Trophoblast cell (in vitro differentiated cells and primary cell): ENCODE results near the gene MRGPRD.

ENCODE experiments used
- DNase-seq, 2 donors: peaks; one replicate each; pipeline ENCODE4 v3.0.0-alpha.2; 2016
- H2AFZ ChIP-seq: 2 replicates; pipeline ENCODE4 v1.6.1; 2013; ENCODE audit warnings: low read length, moderate library complexity, mild to moderate bottlenecking; ENCODE audit not compliant: insufficient read depth, poor library complexity
- H2AK5ac ChIP-seq: 2 replicates; pipeline ENCODE4 v1.6.1; 2013; ENCODE audit warnings: mild to moderate bottlenecking, low read length
- H2BK120ac ChIP-seq: 2 replicates; pipeline ENCODE4 v1.6.1; 2013; ENCODE audit warnings: low read length, mild to moderate bottlenecking, moderate library complexity; ENCODE audit not compliant: insufficient read depth, poor library complexity
- H2BK12ac ChIP-seq: 2 replicates; pipeline ENCODE4 v1.6.1; 2013; ENCODE audit warnings: mild to moderate bottlenecking, low read length, moderate library complexity
- H2BK5ac ChIP-seq: 2 replicates; pipeline ENCODE4 v1.6.1; 2013; ENCODE audit warnings: low read length, low read depth, moderate library complexity, mild to moderate bottlenecking; ENCODE audit not compliant: poor library complexity
- H3K14ac ChIP-seq: 2 replicates; pipeline ENCODE4 v1.6.1; 2013; ENCODE audit warnings: mild to moderate bottlenecking, low read length
- H3K18ac ChIP-seq: 2 replicates; pipeline ENCODE4 v1.6.1; 2013; ENCODE audit warnings: mild to moderate bottlenecking, low read length
- H3K23ac ChIP-seq: 2 replicates; pipeline ENCODE4 v1.6.1; 2013; ENCODE audit warnings: low read length
- H3K27ac ChIP-seq: 2 replicates; pipeline ENCODE4 v1.5.1; 2013; ENCODE audit warnings: low read depth, mild to moderate bottlenecking, inconsistent platforms, low read length, moderate library complexity
- H3K27me3 ChIP-seq: 2 replicates; pipeline ENCODE4 v1.6.1; 2013; ENCODE audit warnings: inconsistent platforms, mild to moderate bottlenecking, low read length, moderate library complexity; ENCODE audit not compliant: insufficient read depth
- H3K36me3 ChIP-seq, 2 experiments: 1 replicate in 1 of 2; 2 replicates in 1 of 2; pipeline ENCODE4 v1.6.1; 2013; ENCODE audit warnings: low read length in 2 of 2, mild to moderate bottlenecking in 2 of 2, moderate library complexity in 1 of 2; ENCODE audit not compliant: insufficient read depth in 2 of 2, control insufficient read depth in 1 of 2
- H3K4ac ChIP-seq: 2 replicates; pipeline ENCODE4 v1.6.1; 2013; ENCODE audit warnings: low read depth, mild to moderate bottlenecking, low read length, moderate library complexity
- H3K4me1 ChIP-seq, 2 experiments: 1 replicate in 1 of 2; 2 replicates in 1 of 2; pipeline ENCODE4 v1.6.1; 2013; ENCODE audit warnings: low read length in 2 of 2, mild to moderate bottlenecking in 2 of 2, moderate library complexity in 1 of 2; ENCODE audit not compliant: insufficient read depth in 2 of 2, control insufficient read depth in 1 of 2
- H3K4me2 ChIP-seq: 2 replicates; pipeline ENCODE4 v1.6.1; 2013; ENCODE audit warnings: inconsistent platforms, mild to moderate bottlenecking, low read length, moderate library complexity
- H3K4me3 ChIP-seq: 2 replicates; pipeline ENCODE4 v1.5.1; 2013; ENCODE audit warnings: mild to moderate bottlenecking, low read depth, low read length, inconsistent platforms
- H3K79me1 ChIP-seq: one replicate; pipeline ENCODE4 v1.6.1; 2013; ENCODE audit warnings: low read length
- H3K79me2 ChIP-seq: 2 replicates; pipeline ENCODE4 v1.6.1; 2013; ENCODE audit warnings: low read length, mild to moderate bottlenecking; ENCODE audit not compliant: control insufficient read depth, insufficient read depth, poor library complexity
- H3K9ac ChIP-seq: 2 replicates; pipeline ENCODE4 v1.6.1; 2013; ENCODE audit warnings: mild to moderate bottlenecking, low read length
- H3K9me3 ChIP-seq: 2 replicates; pipeline ENCODE4 v1.6.1; 2013; ENCODE audit warnings: low read depth, mild to moderate bottlenecking, control low read depth, inconsistent platforms, low read length; ENCODE audit not compliant: insufficient read depth
- H4K12ac ChIP-seq: 2 replicates; pipeline ENCODE4 v1.6.1; 2013; ENCODE audit warnings: low read depth, mild to moderate bottlenecking, low read length, moderate library complexity
- H4K8ac ChIP-seq: 2 replicates; pipeline ENCODE4 v1.6.1; 2013; ENCODE audit warnings: low read depth, mild to moderate bottlenecking, low read length, moderate library complexity
- H4K91ac ChIP-seq: one replicate; pipeline ENCODE4 v1.6.1; 2013; ENCODE audit warnings: low read depth, mild to moderate bottlenecking, low read length, moderate library complexity
- WGBS: extraction: QIAGEN DNeasy Blood & Tissue Kit; methylation state at CpG from one replicate; pipeline ENCODE4 v1.1.7; 2013; ENCODE audit warnings: missing lambda C conversion rate; ENCODE audit not compliant: insufficient read length, insufficient coverage; ENCODE audit errors: extremely low coverage; 5-methylcytosine and 5-hydroxymethylcytosine counted together

MRGPRD gene

DNA sequence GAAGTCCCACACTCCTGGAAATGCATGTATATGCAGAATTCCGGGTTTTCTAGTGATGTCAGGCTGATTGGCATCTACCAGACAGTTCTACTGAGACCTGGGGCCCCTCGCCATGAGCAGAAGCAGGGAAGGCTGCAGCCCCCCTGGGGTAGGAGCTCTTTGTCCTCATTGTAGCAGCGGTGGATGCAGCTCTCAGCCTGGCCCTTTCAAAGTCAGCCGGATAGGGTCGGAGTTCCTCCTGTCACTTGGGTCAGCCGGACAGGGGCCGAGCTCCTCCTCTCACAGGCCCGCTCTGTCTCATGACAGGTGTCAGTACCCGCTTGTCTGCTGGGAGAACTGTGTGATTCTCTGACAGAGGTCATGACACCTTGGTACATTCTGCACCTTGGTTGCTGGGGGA is 30.0 kb downstream of the MRGPRD start:
- H3K27me3 ChIP-seq = no peaks in the 10 kb centered on the region
- no peaks in the 10 kb centered on the region for H3K36me3 ChIP-seq
- H2BK5ac ChIP-seq = no peak overlapping the region
- no peak overlapping the region for H4K8ac ChIP-seq
- no peak overlapping the region for H3K14ac ChIP-seq
- no peak overlapping the region for H3K18ac ChIP-seq
- no peaks in the 10 kb centered on the region for H3K79me2 ChIP-seq
- H3K9me3 ChIP-seq = no peaks in the 10 kb centered on the region
- H3K4me1 ChIP-seq = no peaks in the 10 kb centered on the region
- H2BK120ac ChIP-seq = no peak overlapping the region
- H4K91ac ChIP-seq = no peak overlapping the region
- no peak overlapping the region for H3K27ac ChIP-seq
- WGBS = no CpG with 5 or more reads among the region's 9 CpGs
- H3K79me1 ChIP-seq = no peaks in the 10 kb centered on the region
- no peak overlapping the region for H2AK5ac ChIP-seq
- H3K4me2 ChIP-seq = no peak overlapping the region
- H3K9ac ChIP-seq = no peak overlapping the region
- no peak overlapping the region for H2BK12ac ChIP-seq
- no peak overlapping the region for H3K4ac ChIP-seq
- DNase-seq = no peak
- H3K23ac ChIP-seq = no peak overlapping the region
- no peak overlapping the region for H3K4me3 ChIP-seq
- no peak overlapping the region for H2AFZ ChIP-seq
- no peak overlapping the region for H4K12ac ChIP-seq

DNA sequence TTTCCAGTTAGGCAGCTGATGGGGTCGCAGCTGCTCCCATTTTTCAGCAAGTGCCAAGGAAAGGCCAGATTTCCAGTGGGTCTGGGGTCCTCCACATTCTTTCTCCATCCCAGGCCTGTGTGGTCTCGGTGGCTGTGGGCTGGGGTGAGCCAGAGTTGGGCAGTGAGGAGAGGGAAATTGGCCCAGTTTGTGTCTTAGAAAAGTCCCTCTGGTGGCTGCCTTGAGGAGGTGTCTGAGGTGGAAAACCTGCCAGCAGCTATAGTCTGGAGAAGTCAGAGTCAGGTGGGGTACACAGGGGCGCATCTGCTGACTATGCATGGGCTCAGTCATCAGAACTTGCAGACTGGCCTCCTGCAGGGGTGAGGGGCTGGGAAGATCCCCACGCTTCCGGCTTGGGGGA is 30.5 kb downstream of the MRGPRD start:
- no peak overlapping the region for H3K23ac ChIP-seq
- H4K91ac ChIP-seq = no peak overlapping the region
- H3K9me3 ChIP-seq = no peaks in the 10 kb centered on the region
- H2AK5ac ChIP-seq = no peak overlapping the region
- DNase-seq = peak in 1 of 2 donors; percentile 40
- H3K27ac ChIP-seq = no peak overlapping the region
- no peak overlapping the region for H3K4ac ChIP-seq
- H3K18ac ChIP-seq = no peak overlapping the region
- no peak overlapping the region for H2BK5ac ChIP-seq
- no peak overlapping the region for H3K14ac ChIP-seq
- no CpG with 5 or more reads among the region's 5 CpGs for WGBS
- H4K8ac ChIP-seq = no peak overlapping the region
- no peak overlapping the region for H2BK12ac ChIP-seq
- H3K4me2 ChIP-seq = no peak overlapping the region
- no peak overlapping the region for H2BK120ac ChIP-seq
- no peak overlapping the region for H4K12ac ChIP-seq
- H3K4me3 ChIP-seq = no peak overlapping the region
- no peak overlapping the region for H3K9ac ChIP-seq
- no peaks in the 10 kb centered on the region for H3K79me1 ChIP-seq
- H2AFZ ChIP-seq = no peak overlapping the region
- H3K4me1 ChIP-seq = no peaks in the 10 kb centered on the region
- no peaks in the 10 kb centered on the region for H3K36me3 ChIP-seq
- H3K27me3 ChIP-seq = no peaks in the 10 kb centered on the region
- no peaks in the 10 kb centered on the region for H3K79me2 ChIP-seq

DNA sequence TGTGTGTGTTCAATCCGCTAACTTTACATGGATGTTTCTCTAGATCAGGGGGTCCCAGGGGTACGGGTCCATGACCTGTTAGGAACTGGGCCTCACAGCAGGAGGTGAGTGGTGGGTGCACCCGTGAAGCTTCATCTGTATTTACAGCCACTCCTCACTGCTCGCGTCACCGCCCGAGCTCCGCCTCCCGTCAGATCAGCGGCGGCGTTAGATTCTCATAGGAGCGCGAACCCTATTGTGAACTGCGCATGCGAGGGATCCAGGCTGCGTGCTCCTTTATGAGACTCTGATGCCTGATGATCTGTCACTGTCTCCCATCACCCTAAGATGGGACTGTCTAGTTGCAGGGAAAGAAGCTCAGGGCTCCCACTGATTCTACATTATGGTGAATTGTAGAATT is 31.9 kb downstream of the MRGPRD start:
- H3K79me2 ChIP-seq = no peaks in the 10 kb centered on the region
- no peaks in the 10 kb centered on the region for H3K36me3 ChIP-seq
- no peaks in the 10 kb centered on the region for H3K27me3 ChIP-seq
- no peak overlapping the region for H3K23ac ChIP-seq
- no peaks in the 10 kb centered on the region for H3K79me1 ChIP-seq
- H2BK12ac ChIP-seq = no peak overlapping the region
- no peak overlapping the region for H3K4me3 ChIP-seq
- H3K18ac ChIP-seq = no peak overlapping the region
- no peak overlapping the region for H4K12ac ChIP-seq
- no peak overlapping the region for H2AFZ ChIP-seq
- H3K14ac ChIP-seq = no peak overlapping the region
- no peak overlapping the region for H3K27ac ChIP-seq
- H3K9ac ChIP-seq = no peak overlapping the region
- H4K91ac ChIP-seq = no peak overlapping the region
- no peak overlapping the region for H2BK5ac ChIP-seq
- H4K8ac ChIP-seq = no peak overlapping the region
- no peaks in the 10 kb centered on the region for H3K4me1 ChIP-seq
- H3K4ac ChIP-seq = no peak overlapping the region
- peak; percentile 54 to 65 for DNase-seq
- H2AK5ac ChIP-seq = no peak overlapping the region
- WGBS = no CpG with 5 or more reads among the region's 17 CpGs
- H2BK120ac ChIP-seq = no peak overlapping the region
- no peak overlapping the region for H3K4me2 ChIP-seq
- no peaks in the 10 kb centered on the region for H3K9me3 ChIP-seq

DNA sequence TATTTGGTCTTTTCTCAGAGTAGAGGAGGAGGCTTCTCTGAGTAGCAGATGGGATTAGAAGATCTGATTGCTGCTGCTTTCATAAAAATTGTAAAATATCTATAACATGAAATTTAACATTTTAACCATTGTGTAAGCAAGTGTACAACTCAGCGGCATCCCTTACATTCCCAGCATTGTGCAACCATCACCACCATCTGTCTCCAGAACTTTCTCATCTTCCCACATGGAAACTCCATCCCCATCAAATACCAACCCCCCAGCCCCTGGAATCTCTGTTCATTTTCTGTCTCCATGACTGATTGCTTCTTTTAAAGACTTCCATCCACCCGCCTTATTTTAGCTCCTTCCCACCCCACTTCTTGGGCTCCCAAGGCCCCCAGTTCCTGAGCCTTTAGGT is 32.3 kb downstream of the MRGPRD start:
- Histone ChIP-seq H3K4me2 (no peak overlapping the region), H4K8ac (no peak overlapping the region), H3K79me2 (no peaks in the 10 kb centered on the region), H3K4me1 (no peaks in the 10 kb centered on the region), H3K27ac (no peak overlapping the region), H3K4ac (no peak overlapping the region), H2BK120ac (no peak overlapping the region), H3K36me3 (no peaks in the 10 kb centered on the region), H3K14ac (no peak overlapping the region), H4K91ac (no peak overlapping the region), H2BK5ac (no peak overlapping the region), H2BK12ac (no peak overlapping the region), H3K23ac (no peak overlapping the region), H3K9me3 (no peaks in the 10 kb centered on the region), H3K79me1 (no peaks in the 10 kb centered on the region), H4K12ac (no peak overlapping the region), H3K4me3 (no peak overlapping the region), H3K27me3 (no peaks in the 10 kb centered on the region), H3K9ac (no peak overlapping the region), H2AFZ (no peak overlapping the region), H2AK5ac (no peak overlapping the region), H3K18ac (no peak overlapping the region)
- DNase-seq = peak; percentile 66 to 85
- WGBS = no CpG with 5 or more reads among the region's 2 CpGs
